CD4-positive, alpha-beta T cell treated with Interleukin-10 for 1 hour (primary cell): ENCODE measurements around the gene ADAM23.

Source experiments
- DNase-seq: peaks from one replicate; pipeline ENCODE4 v3.0.0-alpha.2; 2020

Gene ADAM23

DNA sequence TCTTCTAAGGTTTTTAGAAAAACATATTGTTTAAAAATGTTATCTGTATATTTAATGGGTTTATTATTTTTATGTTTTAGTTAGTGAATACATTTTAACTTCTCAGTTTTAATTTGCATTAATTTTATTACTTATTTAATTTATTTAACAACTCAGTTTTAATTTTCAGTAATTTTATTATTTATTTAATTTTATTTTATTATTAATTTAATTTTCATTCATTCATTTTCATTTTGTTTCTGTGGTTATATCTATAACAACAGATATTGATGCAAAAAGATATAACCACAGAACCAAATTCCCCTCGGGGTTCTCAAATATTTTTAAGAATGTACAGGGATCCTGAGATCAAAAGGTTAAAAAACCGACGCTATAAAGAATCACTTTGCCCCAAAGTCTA is 221.9 kb downstream of the ADAM23 start:
- DNase-seq = no peak
